B cell (primary cell): ENCODE data around the gene FADS6. TPM values are rescaled to one million over a fixed set of nuclear protein-coding genes. Genes with fewer than 3 reads are reported as not detected.

Source experiments
- ATAC-seq: fragments of 200-7000 bp; cut with Tn5 transposase; one replicate; pipeline ENCODE4 v1.10.0; 2021; ENCODE audit warnings: low read depth, mild to moderate bottlenecking, moderate number of reproducible peaks, moderate library complexity
- CTCF ChIA-PET: fragments of 350-600 bp; sonication (Branson Sonifier 250); formaldehyde crosslinking; loops from one replicate; lab custom pipeline; 2021; ENCODE audit warnings: antibody characterized with exemption, inconsistent platforms; lab: Charles Lee
- POLR2A ChIA-PET: fragments of 350-600 bp; sonication (Branson Sonifier 250); formaldehyde crosslinking; loops from one replicate; lab custom pipeline; 2021; ENCODE audit warnings: antibody characterized with exemption; lab: Charles Lee
- DNase-seq: peaks from one replicate; pipeline ENCODE4 v3.0.0; 2013
- H2AFZ ChIP-seq: 2 replicates; pipeline ENCODE4 v1.6.1; 2012; ENCODE audit warnings: mild to moderate bottlenecking, low read depth, low read length; ENCODE audit not compliant: insufficient read depth, poor library complexity, severe bottlenecking
- H3K27ac ChIP-seq, 2 donors: 1 replicate in 1 of 2; 2 replicates in 1 of 2; pipeline ENCODE4 v1.5.1; 2012 to 2013; ENCODE audit warnings: low read length in 2 of 2, mild to moderate bottlenecking in 2 of 2, moderate library complexity in 1 of 2
- H3K27me3 ChIP-seq, 4 experiments: fragments of 200-600 bp in 1 of 4; sonication (generic) in 1 of 4; replicated peaks in 1 of 4; 1 replicate in 2 of 4; 2 replicates in 2 of 4; pipeline versions ENCODE4 v1.6.1 to v1.7.0; 2013 to 2016; ENCODE audit warnings: low read length in 3 of 4, mild to moderate bottlenecking in 2 of 4, mixed read lengths in 1 of 4, moderate library complexity in 1 of 4; ENCODE audit not compliant: insufficient read depth in 4 of 4, control insufficient read depth in 3 of 4; ENCODE audit errors: control extremely low read depth in 1 of 4
- H3K36me3 ChIP-seq, 2 experiments: replicated peaks in 1 of 2; 1 replicate in 1 of 2; 2 replicates in 1 of 2; pipeline versions ENCODE4 v1.6.1 to v1.7.1; 2013; ENCODE audit warnings: low read length in 1 of 2; ENCODE audit not compliant: insufficient read depth in 2 of 2, control insufficient read depth in 1 of 2; ENCODE audit errors: control extremely low read depth in 1 of 2, extremely low read depth in 1 of 2
- H3K4me1 ChIP-seq, 2 donors: fragments of 200-600 bp in 1 of 2; sonication (generic) in 1 of 2; 1 replicate in 1 of 2; 2 replicates in 1 of 2; pipeline versions ENCODE4 v1.5.1 to v1.6.1; 2013 to 2017; ENCODE audit warnings: low read length in 2 of 2; ENCODE audit not compliant: control insufficient read depth in 2 of 2, insufficient read depth in 2 of 2
- H3K4me2 ChIP-seq: replicated peaks from 2 replicates; pipeline ENCODE3; 2012; ENCODE audit warnings: mild to moderate bottlenecking, low read depth, low read length; ENCODE audit not compliant: poor library complexity, severe bottlenecking
- H3K4me3 ChIP-seq, 5 experiments: fragments of 200-600 bp in 1 of 5; sonication (generic) in 1 of 5; 1 replicate in 3 of 5; 2 replicates in 2 of 5; pipeline versions ENCODE4 v1.5.1 to v1.7.0; 2011 to 2016; ENCODE audit warnings: low read length in 4 of 5, mild to moderate bottlenecking in 4 of 5, low read depth in 2 of 5, control low read depth in 1 of 5, moderate library complexity in 1 of 5; ENCODE audit not compliant: insufficient read depth in 1 of 5; ENCODE audit errors: control extremely low read depth in 1 of 5, extremely low read depth in 1 of 5
- H3K79me2 ChIP-seq: fragments of 200-600 bp; sonication (generic); one replicate; pipeline ENCODE4 v1.6.0; 2016; ENCODE audit warnings: low read length; ENCODE audit not compliant: control insufficient read depth, insufficient read depth
- H3K9ac ChIP-seq: fragments of 200-600 bp; sonication (generic); 2 replicates; pipeline ENCODE4 v1.6.1; 2017; ENCODE audit warnings: mild to moderate bottlenecking, low read length, moderate library complexity
- H3K9me3 ChIP-seq, 3 donors: one replicate each; pipeline versions ENCODE4 v1.6.1 to v1.7.1; 2013; ENCODE audit warnings: low read length in 2 of 3; ENCODE audit not compliant: control insufficient read depth in 2 of 3, insufficient read depth in 1 of 3; ENCODE audit errors: control extremely low read depth in 1 of 3
- H4K20me1 ChIP-seq: 2 replicates; pipeline ENCODE4 v1.6.0; 2012; ENCODE audit warnings: mild to moderate bottlenecking, low read length; ENCODE audit not compliant: insufficient read depth, control insufficient read depth, poor library complexity, severe bottlenecking
- H3K27ac Mint-ChIP-seq: one replicate; pipeline ENCODE4 v1.8.0; 2021; ENCODE audit warnings: mixed read lengths
- H3K27me3 Mint-ChIP-seq: one replicate; pipeline ENCODE4 v1.8.0; 2021; ENCODE audit warnings: mixed read lengths
- H3K4me1 Mint-ChIP-seq: one replicate; pipeline ENCODE4 v1.8.0; 2021; ENCODE audit warnings: mixed read lengths
- H3K4me3 Mint-ChIP-seq: one replicate; pipeline ENCODE4 v1.8.0; 2021; ENCODE audit warnings: mixed read lengths
- H3K9me3 Mint-ChIP-seq: one replicate; pipeline ENCODE4 v1.8.0; 2022; ENCODE audit warnings: mixed read lengths; ENCODE audit not compliant: insufficient read depth
- EZH2 ChIP-seq: IDR thresholded peaks from 2 replicates; pipeline ENCODE4 v1.6.1; 2012; ENCODE audit warnings: borderline replicate concordance, low read depth, mild to moderate bottlenecking, moderate library complexity, low read length; ENCODE audit not compliant: insufficient read depth, poor library complexity, severe bottlenecking
- WGBS: methylation state at CpG from one replicate; pipeline ENCODE4 v1.1.5; 2013; ENCODE audit warnings: missing lambda C conversion rate; ENCODE audit not compliant: insufficient coverage; 5-methylcytosine and 5-hydroxymethylcytosine counted together
- intact Hi-C: fragments of 100-400 bp; cut with micrococcal nuclease; formaldehyde crosslinking; loops from one replicate; pipeline ENCODE4 v1.10.0; 2022
- polyA plus RNA-seq: library from polyadenylated mRNA; depleted of rRNA; stranded (reverse); fragments of >200 nt; gene quantifications from 2 replicates; pipeline ENCODE4 v1.2.3, GENCODE V29; 2012
- total RNA-seq, 2 donors: library from RNA; stranded (reverse); fragments of 120-200 nt in 1 of 2; gene quantifications; 1 replicate in 1 of 2; 2 replicates in 1 of 2; pipeline versions ENCODE4 v1.2.3 to v1.2.4, GENCODE V29; 2013 to 2022
- TF ChIP-seq, protein P1 (sequence below): fragments of 200-600 bp; IDR thresholded peaks from one replicate; pipeline ENCODE4 v1.8.0; 2022; ENCODE audit warnings: antibody characterized with exemption, mild to moderate bottlenecking

Gene FADS6
- total and polyA plus RNA-seq, 2 donors (not counting 1 experiment from before 2014, with no cell fraction given), result not detected

DNA sequence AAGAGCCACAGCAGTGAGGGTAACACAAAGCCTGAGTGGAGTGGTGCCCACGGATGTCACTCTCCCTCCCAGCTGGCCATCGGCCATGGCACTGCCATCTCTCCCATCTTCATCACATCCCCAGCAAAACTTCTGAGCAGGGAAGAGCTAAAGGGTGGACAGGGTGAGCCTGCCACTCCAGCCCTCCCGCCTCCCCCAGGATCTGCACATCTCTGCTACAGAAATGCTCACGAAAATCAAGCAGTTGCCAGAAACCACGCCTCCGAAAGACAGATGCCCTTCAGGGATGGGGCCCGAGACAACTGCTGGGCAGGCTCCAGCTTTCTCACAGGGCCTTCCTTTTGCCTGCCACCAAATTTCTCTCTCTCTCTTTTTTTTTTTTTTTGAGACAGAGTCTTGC is 37.3 kb downstream of the FADS6 start:
- peaks cover 0 to 20% (median 0%) of the 10 kb centered on the region in 3 donors for H3K9me3 ChIP-seq
- no peak overlapping the region for H3K4me3 ChIP-seq
- H3K9me3 Mint-ChIP-seq, result no peaks in the 10 kb centered on the region
- no peaks in the 10 kb centered on the region for H3K36me3 ChIP-seq
- TF ChIP-seq, protein P1, sequence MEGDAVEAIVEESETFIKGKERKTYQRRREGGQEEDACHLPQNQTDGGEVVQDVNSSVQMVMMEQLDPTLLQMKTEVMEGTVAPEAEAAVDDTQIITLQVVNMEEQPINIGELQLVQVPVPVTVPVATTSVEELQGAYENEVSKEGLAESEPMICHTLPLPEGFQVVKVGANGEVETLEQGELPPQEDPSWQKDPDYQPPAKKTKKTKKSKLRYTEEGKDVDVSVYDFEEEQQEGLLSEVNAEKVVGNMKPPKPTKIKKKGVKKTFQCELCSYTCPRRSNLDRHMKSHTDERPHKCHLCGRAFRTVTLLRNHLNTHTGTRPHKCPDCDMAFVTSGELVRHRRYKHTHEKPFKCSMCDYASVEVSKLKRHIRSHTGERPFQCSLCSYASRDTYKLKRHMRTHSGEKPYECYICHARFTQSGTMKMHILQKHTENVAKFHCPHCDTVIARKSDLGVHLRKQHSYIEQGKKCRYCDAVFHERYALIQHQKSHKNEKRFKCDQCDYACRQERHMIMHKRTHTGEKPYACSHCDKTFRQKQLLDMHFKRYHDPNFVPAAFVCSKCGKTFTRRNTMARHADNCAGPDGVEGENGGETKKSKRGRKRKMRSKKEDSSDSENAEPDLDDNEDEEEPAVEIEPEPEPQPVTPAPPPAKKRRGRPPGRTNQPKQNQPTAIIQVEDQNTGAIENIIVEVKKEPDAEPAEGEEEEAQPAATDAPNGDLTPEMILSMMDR, result no peak
- TF ChIP-seq EZH2, result no peak
- ChIA-PET POLR2A (no interaction called here), CTCF (interaction anchor here (1.2 to 12.3 kb wide), 3 partner anchors 9 to 64 kb away, joined by 3 to 181 read pairs (median 3); no protein-coding TSS in a partner anchor)
- no peak overlapping the region for H3K4me2 ChIP-seq
- DNase-seq (no peak), ATAC-seq (no peak)
- no peak overlapping the region for H3K9ac ChIP-seq
- no peak overlapping the region for H2AFZ ChIP-seq
- no peaks in the 10 kb centered on the region for H3K79me2 ChIP-seq
- peaks cover 0 to 81% (median 42%) of the 10 kb centered on the region in 4 experiments for H3K27me3 ChIP-seq
- H3K27ac Mint-ChIP-seq, result no peak overlapping the region
- no peak overlapping the region for H3K27ac ChIP-seq
- H3K4me1 ChIP-seq, result peaks cover 24 to 34% of the 10 kb centered on the region in 2 donors
- H3K4me3 Mint-ChIP-seq, result no peak overlapping the region
- WGBS, result 96% methylated on average over 4 of the region's 7 CpGs
- peaks cover 20% of the 10 kb centered on the region for H3K4me1 Mint-ChIP-seq
- peaks cover 9% of the 10 kb centered on the region for H4K20me1 ChIP-seq
- intact Hi-C loops, result no loop called here
- peaks cover 68% of the 10 kb centered on the region for H3K27me3 Mint-ChIP-seq

DNA sequence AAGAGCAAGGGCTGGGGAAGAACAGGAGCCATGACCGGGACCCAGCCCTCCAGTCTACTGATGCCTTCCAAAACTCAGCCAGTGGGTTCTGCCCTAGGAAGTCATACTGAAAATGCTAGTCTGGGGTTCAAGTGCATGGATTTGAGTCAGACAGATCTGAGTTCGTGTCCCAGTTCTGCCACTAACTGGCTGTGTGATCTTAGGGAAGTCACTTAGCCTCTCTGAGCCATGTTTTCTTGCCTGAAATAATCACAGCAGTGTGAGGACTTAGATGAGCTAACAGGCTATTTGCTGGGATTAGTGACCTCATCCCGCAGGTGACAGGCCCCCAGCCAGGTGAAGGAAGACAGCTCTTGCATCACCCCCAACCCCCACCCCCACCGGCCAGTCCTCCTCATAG is 38.1 kb downstream of the FADS6 start:
- Histone ChIP-seq H3K79me2 (no peaks in the 10 kb centered on the region), H3K9ac (no peak overlapping the region), H3K36me3 (no peaks in the 10 kb centered on the region), H3K27me3 (peaks cover 0 to 81% (median 40%) of the 10 kb centered on the region in 4 experiments), H2AFZ (no peak overlapping the region), H3K9me3 (peaks cover 0 to 14% (median 0%) of the 10 kb centered on the region in 3 donors), H4K20me1 (peaks cover 5% of the 10 kb centered on the region), H3K4me2 (no peak overlapping the region), H3K4me3 (no peak overlapping the region), H3K27ac (no peak overlapping the region), H3K4me1 (peaks cover 16 to 27% of the 10 kb centered on the region in 2 donors)
- Mint-ChIP-seq H3K9me3 (no peaks in the 10 kb centered on the region), H3K27me3 (peaks cover 76% of the 10 kb centered on the region), H3K4me1 (peaks cover 15% of the 10 kb centered on the region), H3K4me3 (no peak overlapping the region), H3K27ac (no peak overlapping the region)
- intact Hi-C loops, result no loop called here
- TF ChIP-seq EZH2, result no peak
- TF ChIP-seq, protein P1, result no peak
- DNase-seq (no peak), ATAC-seq (no peak)
- POLR2A ChIA-PET, result no interaction called here
- 87% methylated on average over 4 of the region's 4 CpGs for WGBS
- CTCF ChIA-PET, result interaction anchor here (1.2 to 12.3 kb wide), 2 partner anchors 10 to 63 kb away, joined by 3 to 181 read pairs; no protein-coding TSS in a partner anchor
